BJ (cell line): ENCODE results near the gene KLK6. TPM values are rescaled to one million over a fixed set of nuclear protein-coding genes. Genes with fewer than 3 reads are reported as not detected.

Experiments
- CTCF ChIA-PET: fragments of 350-600 bp; formaldehyde crosslinking; extraction: SDS; loops from one replicate; lab custom pipeline; 2021; ENCODE audit warnings: antibody characterized with exemption, inconsistent platforms; lab: Yijun Ruan, JAX
- POLR2A ChIA-PET: fragments of 300-600 bp; sonication (Branson Sonifier 250); formaldehyde crosslinking; extraction: SDS; loops from one replicate; lab custom pipeline; 2021; ENCODE audit warnings: antibody characterized with exemption; lab: Charles Lee
- DNase-seq: peaks from one replicate; pipeline ENCODE4 v3.0.0-alpha.2; 2011; ENCODE audit warnings: low read depth
- H3K27me3 ChIP-seq: 2 replicates; pipeline ENCODE4 v1.6.0; 2011; ENCODE audit warnings: low read length; ENCODE audit not compliant: control insufficient read depth, insufficient read depth
- H3K36me3 ChIP-seq: 2 replicates; pipeline ENCODE4 v1.5.1; 2011; ENCODE audit warnings: low read length; ENCODE audit not compliant: control insufficient read depth, insufficient read depth
- H3K4me3 ChIP-seq: 2 replicates; pipeline ENCODE4 v1.5.1; 2011; ENCODE audit warnings: low read depth, mild to moderate bottlenecking, control low read depth, low read length
- polyA plus RNA-seq: library from polyadenylated mRNA; depleted of rRNA; stranded (reverse); fragments of >200 nt; gene quantifications from 2 replicates; pipeline ENCODE4 v1.2.3, GENCODE V29; 2011
- TF ChIP-seq, protein P1 (sequence below): IDR thresholded peaks from 2 replicates; pipeline ENCODE4 v1.5.1; 2011; ENCODE audit warnings: low read depth, mild to moderate bottlenecking, control low read depth, inconsistent platforms, low read length, moderate library complexity; ENCODE audit not compliant: insufficient read depth

KLK6 gene
- polyA plus RNA-seq, 1 experiment: not detected

- no peak overlapping the region for H3K4me3 ChIP-seq
- H3K27me3 ChIP-seq: no peaks in the 10 kb centered on the region
- ChIA-PET CTCF (interaction anchor here (0.6 kb wide), 1 partner anchor 98 kb away, joined by 3 read pairs; no protein-coding TSS in a partner anchor), POLR2A (no interaction called here)
- no peaks in the 10 kb centered on the region for H3K36me3 ChIP-seq
- DNase-seq: no peak
- TF ChIP-seq, protein P1, sequence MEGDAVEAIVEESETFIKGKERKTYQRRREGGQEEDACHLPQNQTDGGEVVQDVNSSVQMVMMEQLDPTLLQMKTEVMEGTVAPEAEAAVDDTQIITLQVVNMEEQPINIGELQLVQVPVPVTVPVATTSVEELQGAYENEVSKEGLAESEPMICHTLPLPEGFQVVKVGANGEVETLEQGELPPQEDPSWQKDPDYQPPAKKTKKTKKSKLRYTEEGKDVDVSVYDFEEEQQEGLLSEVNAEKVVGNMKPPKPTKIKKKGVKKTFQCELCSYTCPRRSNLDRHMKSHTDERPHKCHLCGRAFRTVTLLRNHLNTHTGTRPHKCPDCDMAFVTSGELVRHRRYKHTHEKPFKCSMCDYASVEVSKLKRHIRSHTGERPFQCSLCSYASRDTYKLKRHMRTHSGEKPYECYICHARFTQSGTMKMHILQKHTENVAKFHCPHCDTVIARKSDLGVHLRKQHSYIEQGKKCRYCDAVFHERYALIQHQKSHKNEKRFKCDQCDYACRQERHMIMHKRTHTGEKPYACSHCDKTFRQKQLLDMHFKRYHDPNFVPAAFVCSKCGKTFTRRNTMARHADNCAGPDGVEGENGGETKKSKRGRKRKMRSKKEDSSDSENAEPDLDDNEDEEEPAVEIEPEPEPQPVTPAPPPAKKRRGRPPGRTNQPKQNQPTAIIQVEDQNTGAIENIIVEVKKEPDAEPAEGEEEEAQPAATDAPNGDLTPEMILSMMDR: no peak
These were observed 12.3 kb upstream of the KLK6 start for GRCh38 chr19:50981587-50982146.

DNA sequence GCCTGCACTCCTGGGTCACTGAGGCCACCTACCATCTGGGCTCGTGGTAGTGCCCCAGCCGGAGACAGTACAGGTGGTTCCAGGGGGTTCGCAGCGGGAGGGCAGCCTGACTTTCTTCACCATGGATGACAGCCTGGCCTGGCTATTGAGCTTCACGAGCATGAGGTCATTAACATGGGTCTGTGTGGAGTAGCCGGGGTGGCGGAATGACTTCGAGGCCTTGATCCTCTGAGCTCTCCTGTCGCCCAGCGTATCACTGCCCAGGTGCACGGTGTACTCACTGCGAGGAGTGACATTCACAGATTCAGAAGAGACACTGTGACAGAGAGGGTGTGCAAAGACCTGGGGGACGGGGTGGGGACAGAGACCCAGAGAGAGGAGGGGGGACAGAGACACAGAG, 10.8 kb upstream of the KLK6 start:
- Histone ChIP-seq H3K27me3 (no peaks in the 10 kb centered on the region), H3K4me3 (no peak overlapping the region), H3K36me3 (no peaks in the 10 kb centered on the region)
- TF ChIP-seq, protein P1: no peak
- CTCF ChIA-PET: interaction anchor here (0.6 kb wide), 1 partner anchor 114 kb away, joined by 4 read pairs; no protein-coding TSS in a partner anchor
- POLR2A ChIA-PET: no interaction called here
- no peak for DNase-seq

DNA sequence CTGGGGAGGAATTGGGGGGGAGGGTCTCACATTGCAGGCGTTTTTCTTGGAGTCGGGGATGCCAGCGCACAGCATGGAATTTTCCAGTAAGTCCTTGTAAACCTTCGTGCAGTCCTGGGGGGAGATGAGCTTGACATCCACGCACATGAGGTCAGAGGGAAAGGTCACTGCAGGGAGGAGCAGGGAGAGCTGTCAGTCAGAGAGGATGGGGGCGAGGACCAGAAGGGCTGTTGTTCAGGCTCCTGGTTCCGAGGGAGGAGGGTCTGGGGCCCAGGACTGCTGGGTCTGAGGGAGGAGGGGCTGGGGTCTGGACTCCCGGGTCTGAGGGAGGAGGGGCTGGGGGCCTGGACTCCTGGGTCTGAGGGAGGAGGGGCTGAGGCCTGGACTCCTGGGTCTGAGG, 10.4 kb upstream of the KLK6 start:
- DNase-seq: no peak
- ChIA-PET POLR2A (no interaction called here), CTCF (no interaction called here)
- Histone ChIP-seq H3K36me3 (no peaks in the 10 kb centered on the region), H3K27me3 (no peaks in the 10 kb centered on the region), H3K4me3 (no peak overlapping the region)
- TF ChIP-seq, protein P1: no peak

GRCh38 chr19:50978772-50979390, 9.5 kb upstream of the KLK6 start:
- CTCF ChIA-PET: no interaction called here
- DNase-seq: no peak

DNA sequence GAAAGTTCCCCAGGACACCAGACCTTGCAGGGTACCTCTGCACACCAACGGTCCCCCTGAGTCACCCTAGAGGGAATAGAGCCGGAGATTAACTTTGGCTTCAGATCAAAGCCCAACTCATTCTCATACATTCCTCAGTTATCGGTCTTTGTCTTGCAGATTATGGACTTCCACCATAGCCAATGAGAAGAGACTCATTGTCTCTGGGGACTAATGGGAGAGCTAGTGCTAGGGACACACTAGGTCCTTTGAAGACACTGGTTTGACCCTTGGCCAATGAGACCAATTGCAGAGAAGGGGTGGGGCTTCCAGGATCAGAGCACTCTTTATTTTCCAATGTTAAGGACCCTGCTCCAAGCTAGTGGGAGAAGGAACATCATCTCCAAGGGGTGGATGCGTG, 8.2 kb upstream of the KLK6 start:
- DNase-seq: no peak
- no peaks in the 10 kb centered on the region for H3K27me3 ChIP-seq
- TF ChIP-seq, protein P1: no peak
- no peaks in the 10 kb centered on the region for H3K36me3 ChIP-seq
- POLR2A ChIA-PET: no interaction called here
- CTCF ChIA-PET: no interaction called here
- no peak overlapping the region for H3K4me3 ChIP-seq

More at GRCh38 chr19:50978772-50979390, 9.5 kb upstream of the KLK6 start:
- Histone ChIP-seq H3K27me3 (no peaks in the 10 kb centered on the region), H3K4me3 (no peak overlapping the region), H3K36me3 (no peaks in the 10 kb centered on the region)
- POLR2A ChIA-PET: no interaction called here
- TF ChIP-seq, protein P1: no peak
